Smooth muscle cell (in vitro differentiated cells): ENCODE results near the gene CUL1. TPM values are rescaled to one million over a fixed set of nuclear protein-coding genes. Genes with fewer than 3 reads are reported as not detected.

ENCODE experiments used
- DNase-seq: peaks from one replicate; lab custom pipeline; 2025; ENCODE audit not compliant: unreplicated experiment; lab: John Stamatoyannopoulos, UW
- H2AFZ ChIP-seq: fragments of 200-600 bp; sonication (generic); 2 replicates; pipeline ENCODE4 v1.6.0; 2016; ENCODE audit warnings: antibody characterized with exemption, low read depth, mild to moderate bottlenecking
- H3F3A ChIP-seq: fragments of 200-600 bp; sonication (generic); 2 replicates; pipeline ENCODE4 v1.6.0; 2017; ENCODE audit warnings: antibody characterized with exemption, low read depth
- H3K27ac ChIP-seq: fragments of 200-600 bp; sonication (generic); 2 replicates; pipeline ENCODE4 v1.5.1; 2016; ENCODE audit warnings: low read depth, mild to moderate bottlenecking
- H3K27me3 ChIP-seq: fragments of 200-600 bp; sonication (generic); 2 replicates; pipeline ENCODE4 v1.6.1; 2016; ENCODE audit warnings: low read depth, mild to moderate bottlenecking
- H3K36me3 ChIP-seq: fragments of 200-600 bp; sonication (generic); 2 replicates; pipeline ENCODE4 v1.5.1; 2016; ENCODE audit warnings: low read depth
- H3K4me1 ChIP-seq: fragments of 200-600 bp; sonication (generic); 2 replicates; pipeline ENCODE4 v1.5.1; 2016; ENCODE audit warnings: low read depth
- H3K4me2 ChIP-seq: fragments of 200-600 bp; sonication (generic); 2 replicates; pipeline ENCODE4 v1.6.0; 2016; ENCODE audit warnings: mild to moderate bottlenecking
- H3K4me3 ChIP-seq: fragments of 200-600 bp; sonication (generic); 2 replicates; pipeline ENCODE4 v1.5.1; 2016; ENCODE audit warnings: mild to moderate bottlenecking
- H3K79me2 ChIP-seq: fragments of 200-600 bp; sonication (generic); 2 replicates; pipeline ENCODE4 v1.6.0; 2016; ENCODE audit warnings: low read depth, mild to moderate bottlenecking
- H3K9ac ChIP-seq: fragments of 200-600 bp; sonication (generic); 2 replicates; pipeline ENCODE4 v1.6.0; 2016; ENCODE audit warnings: low read depth
- H3K9me3 ChIP-seq: fragments of 200-600 bp; sonication (generic); replicated peaks from 2 replicates; pipeline ENCODE4 v1.5.1; 2016; ENCODE audit warnings: low read depth
- H4K20me1 ChIP-seq: fragments of 200-600 bp; sonication (generic); 2 replicates; pipeline ENCODE4 v1.6.0; 2016; ENCODE audit warnings: low read depth
- WGBS: methylation state at CpG from one replicate; pipeline ENCODE4 v1.1.7; 2016; ENCODE audit warnings: low lambda C conversion rate; 5-methylcytosine and 5-hydroxymethylcytosine counted together
- polyA plus RNA-seq: library from polyadenylated mRNA; unstranded; fragments of >200 nt; fragmentation: Nextera tagmentation; extraction: Ambion mirVana; gene quantifications from 2 replicates; pipeline ENCODE4 v1.2.1, GENCODE V29; 2016
- total RNA-seq: library from RNA; depleted of rRNA; stranded (reverse); fragments of >200 nt; gene quantifications from 2 replicates; pipeline ENCODE4 v1.2.3, GENCODE V29; 2014
- TF ChIP-seq, protein P1 (sequence below): fragments of 200-600 bp; sonication (generic); IDR thresholded peaks from 2 replicates; pipeline ENCODE4 v1.5.1; 2017; ENCODE audit warnings: borderline replicate concordance, mild to moderate bottlenecking, antibody characterized with exemption; ENCODE audit not compliant: insufficient read depth, poor library complexity, severe bottlenecking

The CUL1 gene
- total and polyA plus RNA-seq, 2 experiments from 2014 or later, result 38.2 to 44.8 TPM

DNA sequence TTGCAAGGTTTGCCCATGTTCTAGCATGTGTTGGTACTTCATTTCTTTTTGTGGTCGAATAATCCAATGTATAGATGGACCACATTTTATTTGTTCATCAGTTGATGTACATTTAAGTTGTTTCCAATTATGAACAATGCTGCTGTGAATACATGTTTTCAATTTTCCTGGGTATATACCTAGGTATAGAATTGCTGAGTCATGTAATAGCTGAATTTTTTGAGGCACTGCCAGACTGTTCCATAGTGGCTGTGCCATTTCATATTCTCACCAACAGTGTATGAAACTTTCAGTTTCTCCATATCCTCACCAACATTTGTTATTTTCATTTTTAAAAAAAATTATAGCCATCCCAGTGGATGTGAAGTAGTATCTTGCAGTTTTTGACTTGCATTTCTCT lies 94.9 kb downstream of the CUL1 start:
- no peak overlapping the region for H3K4me3 ChIP-seq
- H3K36me3 ChIP-seq, result peaks cover 37% of the 10 kb centered on the region
- no peak overlapping the region for H3K27ac ChIP-seq
- no peak overlapping the region for H2AFZ ChIP-seq
- H3K27me3 ChIP-seq, result no peaks in the 10 kb centered on the region
- H3K79me2 ChIP-seq, result peaks cover 4% of the 10 kb centered on the region
- no peak overlapping the region for H3K9ac ChIP-seq
- TF ChIP-seq, protein P1, sequence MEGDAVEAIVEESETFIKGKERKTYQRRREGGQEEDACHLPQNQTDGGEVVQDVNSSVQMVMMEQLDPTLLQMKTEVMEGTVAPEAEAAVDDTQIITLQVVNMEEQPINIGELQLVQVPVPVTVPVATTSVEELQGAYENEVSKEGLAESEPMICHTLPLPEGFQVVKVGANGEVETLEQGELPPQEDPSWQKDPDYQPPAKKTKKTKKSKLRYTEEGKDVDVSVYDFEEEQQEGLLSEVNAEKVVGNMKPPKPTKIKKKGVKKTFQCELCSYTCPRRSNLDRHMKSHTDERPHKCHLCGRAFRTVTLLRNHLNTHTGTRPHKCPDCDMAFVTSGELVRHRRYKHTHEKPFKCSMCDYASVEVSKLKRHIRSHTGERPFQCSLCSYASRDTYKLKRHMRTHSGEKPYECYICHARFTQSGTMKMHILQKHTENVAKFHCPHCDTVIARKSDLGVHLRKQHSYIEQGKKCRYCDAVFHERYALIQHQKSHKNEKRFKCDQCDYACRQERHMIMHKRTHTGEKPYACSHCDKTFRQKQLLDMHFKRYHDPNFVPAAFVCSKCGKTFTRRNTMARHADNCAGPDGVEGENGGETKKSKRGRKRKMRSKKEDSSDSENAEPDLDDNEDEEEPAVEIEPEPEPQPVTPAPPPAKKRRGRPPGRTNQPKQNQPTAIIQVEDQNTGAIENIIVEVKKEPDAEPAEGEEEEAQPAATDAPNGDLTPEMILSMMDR, result no peak
- no peaks in the 10 kb centered on the region for H3K9me3 ChIP-seq
- H3K4me1 ChIP-seq, result no peaks in the 10 kb centered on the region
- H3F3A ChIP-seq, result no peaks in the 10 kb centered on the region
- no peak overlapping the region for H3K4me2 ChIP-seq
- H4K20me1 ChIP-seq, result peaks cover 5% of the 10 kb centered on the region
- DNase-seq, result no peak
- WGBS, result 100% methylated on average over 1 of the region's 1 CpG

DNA sequence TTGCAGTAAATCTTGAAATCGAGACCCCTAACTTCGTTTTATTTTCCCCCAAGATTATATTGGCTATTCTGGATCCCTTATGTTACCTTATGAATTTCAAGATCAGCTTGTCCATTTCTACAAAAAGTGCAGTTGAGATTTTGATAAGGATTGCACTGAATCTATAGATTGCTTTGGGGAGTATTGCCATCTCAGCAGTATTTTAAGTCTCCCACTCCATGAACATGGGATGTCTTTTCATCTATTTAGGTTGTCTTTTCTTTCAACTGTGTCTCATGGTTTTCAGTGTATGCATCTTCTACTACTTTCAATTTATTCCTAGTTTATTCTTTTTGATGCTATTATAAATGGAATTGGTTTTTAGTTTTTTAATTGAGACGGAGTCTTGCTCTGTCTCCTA lies 95.8 kb downstream of the CUL1 start:
- Histone ChIP-seq H3K79me2 (peaks cover 4% of the 10 kb centered on the region), H4K20me1 (peaks cover 5% of the 10 kb centered on the region), H3K4me3 (no peak overlapping the region), H3K27me3 (no peaks in the 10 kb centered on the region), H3K9me3 (no peaks in the 10 kb centered on the region), H3K27ac (no peak overlapping the region), H3K4me1 (no peaks in the 10 kb centered on the region), H2AFZ (no peak overlapping the region), H3K36me3 (peaks cover 29% of the 10 kb centered on the region), H3K9ac (no peak overlapping the region), H3K4me2 (no peak overlapping the region), H3F3A (no peaks in the 10 kb centered on the region)
- 98% methylated on average over 3 of the region's 3 CpGs for WGBS
- TF ChIP-seq, protein P1, result no peak
- DNase-seq, result no peak

DNA sequence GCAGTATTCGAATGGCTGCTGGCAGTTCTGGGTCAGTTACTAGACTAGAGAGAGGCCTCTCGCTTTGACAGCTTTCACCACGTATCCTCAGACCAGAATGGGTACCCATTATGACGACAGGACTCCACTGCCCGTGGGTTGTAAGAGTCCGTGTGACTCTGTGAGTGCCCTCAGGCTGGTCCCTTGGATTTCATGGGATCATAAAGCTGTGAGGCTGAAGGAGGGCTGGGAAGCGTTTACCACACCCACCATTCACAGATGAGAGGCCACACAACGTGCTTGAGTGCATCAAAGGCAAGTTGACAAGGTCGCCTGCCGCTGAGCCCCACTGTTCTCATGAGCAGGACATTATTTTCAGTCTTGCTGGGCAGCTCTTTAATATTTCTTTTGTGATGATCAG lies 98.1 kb downstream of the CUL1 start:
- Histone ChIP-seq H3K36me3 (peaks cover 19% of the 10 kb centered on the region), H4K20me1 (peaks cover 5% of the 10 kb centered on the region), H3K9me3 (no peaks in the 10 kb centered on the region), H2AFZ (no peak overlapping the region), H3K9ac (no peak overlapping the region), H3K4me3 (no peak overlapping the region), H3K27me3 (no peaks in the 10 kb centered on the region), H3K79me2 (peaks cover 4% of the 10 kb centered on the region), H3K4me1 (no peaks in the 10 kb centered on the region), H3K27ac (no peak overlapping the region), H3K4me2 (no peak overlapping the region), H3F3A (no peaks in the 10 kb centered on the region)
- TF ChIP-seq, protein P1, result no peak
- WGBS, result 75% methylated on average over 10 of the region's 10 CpGs
- no peak for DNase-seq

DNA sequence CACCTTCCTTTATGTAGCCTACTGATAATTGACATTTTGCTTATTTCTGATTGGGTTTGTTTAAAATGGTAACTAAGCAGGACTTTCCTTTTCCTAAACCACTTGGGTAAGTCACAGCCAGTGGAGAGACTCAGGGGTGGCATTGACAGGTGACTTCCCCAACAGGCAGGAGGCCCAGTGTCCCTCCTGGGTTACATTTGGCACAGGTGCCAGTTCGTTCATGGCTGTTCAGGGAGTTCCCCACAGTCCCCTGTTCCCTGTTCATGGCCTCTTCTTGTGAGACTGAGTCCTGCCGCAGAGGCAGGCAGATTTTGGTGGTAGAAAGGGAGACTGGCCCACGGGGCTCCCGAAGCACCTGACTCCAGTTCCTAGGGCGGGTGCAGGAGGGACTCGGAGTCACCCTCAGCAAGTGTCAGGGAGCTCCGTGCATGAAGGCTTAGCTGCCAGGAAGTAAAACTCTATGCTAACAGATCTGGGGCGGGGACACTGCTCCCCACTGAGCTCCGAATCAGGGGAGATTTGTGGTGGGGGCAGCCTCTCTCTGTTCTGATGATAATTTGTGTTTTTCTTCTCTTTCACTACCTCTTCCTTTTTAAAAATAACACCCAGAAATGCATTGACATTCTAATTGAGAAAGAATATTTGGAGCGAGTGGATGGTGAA lies 101.3 kb downstream of the CUL1 start:
- no peak overlapping the region for H2AFZ ChIP-seq
- H3K27ac ChIP-seq, result no peak overlapping the region
- H3K9me3 ChIP-seq, result no peaks in the 10 kb centered on the region
- no peaks in the 10 kb centered on the region for H3K27me3 ChIP-seq
- no peaks in the 10 kb centered on the region for H3F3A ChIP-seq
- no peak for DNase-seq
- 85% methylated on average over 10 of the region's 10 CpGs for WGBS
- TF ChIP-seq, protein P1, result no peak
- no peak overlapping the region for H3K4me3 ChIP-seq
- no peaks in the 10 kb centered on the region for H3K4me1 ChIP-seq
- peaks cover 10% of the 10 kb centered on the region for H3K36me3 ChIP-seq
- peaks cover 5% of the 10 kb centered on the region for H4K20me1 ChIP-seq
- H3K79me2 ChIP-seq, result no peaks in the 10 kb centered on the region
- H3K4me2 ChIP-seq, result no peak overlapping the region
- no peak overlapping the region for H3K9ac ChIP-seq
